ENCODE measurements around the gene TM9SF4. TPM values are rescaled to one million over a fixed set of nuclear protein-coding genes. Genes with fewer than 3 reads are reported as not detected.

TM9SF4 gene
- total and polyA plus RNA-seq, 12 donors, result 19.2 to 36.0 (median 31.1) TPM

DNA sequence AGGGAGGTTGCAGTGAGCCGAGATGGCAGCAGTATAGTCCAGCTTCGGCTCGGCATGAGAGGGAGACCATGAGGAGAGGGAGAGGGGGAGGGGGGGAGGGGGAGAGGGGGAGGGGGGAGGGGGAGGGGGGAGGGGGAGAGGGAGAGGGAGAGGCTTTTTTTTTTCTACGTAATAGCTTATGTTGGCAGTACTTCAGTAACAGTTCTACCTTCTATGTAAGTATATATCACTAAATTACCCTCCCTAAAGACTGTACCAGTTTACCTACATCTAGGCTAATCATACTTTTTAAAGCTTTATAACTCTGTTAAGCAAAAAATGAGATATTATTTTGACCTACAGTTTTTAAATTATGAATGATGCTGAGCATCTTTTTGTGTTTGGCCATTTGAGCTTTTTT, 13.6 kb downstream of the TM9SF4 start:
- WGBS, 2 donors, result 85 to 100% methylated on average over 1 of the region's 4 CpGs

GRCh38 chr20:32124916-32125454, 15.5 kb downstream of the TM9SF4 start:
- no peaks in the 10 kb centered on the region for H3K9me3 ChIP-seq
- ATAC-seq, result peak in 1 of 8 donors; percentile 44
- no peak overlapping the region for H3K4me3 ChIP-seq
- intact Hi-C loops (cut with DNase I), result no loop called here
- TF ChIP-seq CTCF (IDR thresholded peaks at IDR 0.05), result no peak
- WGBS, 2 donors, result 90 to 91% methylated on average over 4 of the region's 4 CpGs
- H3K27me3 ChIP-seq, result no peaks in the 10 kb centered on the region
- no peak for DNase-seq
- peaks cover 0 to 33% (median 0%) of the 10 kb centered on the region in 9 donors for H3K36me3 ChIP-seq
- H3K4me1 ChIP-seq, result peaks cover 0 to 8% (median 0%) of the 10 kb centered on the region in 9 donors
- no peak overlapping the region for H3K27ac ChIP-seq

More for the DNA sequence above, 13.6 kb downstream of the TM9SF4 start:
- Histone ChIP-seq H3K27ac (no peak overlapping the region), H3K27me3 (no peaks in the 10 kb centered on the region), H3K4me1 (peaks cover 0 to 6% (median 0%) of the 10 kb centered on the region in 9 donors), H3K36me3 (peaks cover 0 to 30% (median 0%) of the 10 kb centered on the region in 9 donors), H3K9me3 (no peaks in the 10 kb centered on the region), H3K4me3 (no peak overlapping the region)
- TF ChIP-seq CTCF (IDR thresholded peaks at IDR 0.05), result no peak
- DNase-seq (no peak), ATAC-seq (no peak)
- intact Hi-C loops (cut with DNase I), result no loop called here

DNA sequence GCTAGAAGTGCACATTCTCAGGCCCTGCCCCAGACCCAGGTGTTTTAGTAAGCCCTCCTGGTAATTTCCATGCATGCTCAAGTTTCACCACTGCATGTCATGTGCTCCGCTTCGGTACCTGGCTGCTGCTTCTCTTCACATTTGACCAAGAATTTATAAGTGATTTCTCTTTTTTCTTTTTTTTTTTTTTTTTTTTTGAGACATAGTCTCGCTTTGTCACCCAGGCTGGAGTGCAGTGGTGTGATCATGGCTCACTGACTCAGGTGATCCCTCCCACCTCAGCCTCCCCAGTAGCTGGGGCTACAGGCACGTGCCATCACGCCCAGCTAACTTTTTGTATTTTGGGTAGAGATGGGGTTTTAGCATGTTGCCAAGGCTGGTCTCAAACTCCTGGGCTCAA, 16.0 kb downstream of the TM9SF4 start:
- no peak for TF ChIP-seq CTCF (IDR thresholded peaks at IDR 0.05)
- WGBS, 2 donors, result 95 to 98% methylated on average over 5 of the region's 5 CpGs
- H3K9me3 ChIP-seq, result no peaks in the 10 kb centered on the region

DNA sequence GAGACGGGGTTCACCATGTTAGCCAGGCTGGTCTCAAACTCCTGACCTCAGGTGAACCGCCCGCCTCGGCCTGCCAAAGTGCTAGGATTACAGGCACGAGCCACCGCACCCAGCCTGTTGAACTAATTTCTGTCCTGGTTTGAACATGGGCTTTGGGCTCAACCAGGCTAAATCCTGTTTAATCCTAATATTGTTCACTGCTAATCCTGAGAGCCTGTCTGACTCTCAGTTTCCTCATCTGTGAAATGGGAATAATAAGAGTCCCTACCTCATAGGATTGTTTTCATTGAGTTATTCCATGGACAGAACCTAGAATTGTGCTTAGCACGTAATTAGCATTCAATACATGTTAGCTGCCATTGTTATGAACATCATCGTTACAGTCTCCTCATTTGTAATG, 17.4 kb downstream of the TM9SF4 start:
- Histone ChIP-seq H3K4me1 (peaks cover 0 to 16% (median 7%) of the 10 kb centered on the region in 9 donors), H3K27ac (no peak overlapping the region), H3K36me3 (peaks cover 0 to 33% (median 0%) of the 10 kb centered on the region in 9 donors), H3K4me3 (no peak overlapping the region), H3K9me3 (no peaks in the 10 kb centered on the region), H3K27me3 (no peaks in the 10 kb centered on the region)
- TF ChIP-seq CTCF (IDR thresholded peaks at IDR 0.05), result no peak
- ATAC-seq, result no peak
- intact Hi-C loops (cut with DNase I), result no loop called here
- no peak for DNase-seq
- 84 to 98% methylated on average over 8 of the region's 8 CpGs for WGBS, 2 donors

More for the DNA sequence above, 16.0 kb downstream of the TM9SF4 start:
- no peak overlapping the region for H3K4me3 ChIP-seq
- ATAC-seq (no peak), DNase-seq (no peak)
- H3K27ac ChIP-seq, result no peak overlapping the region
- intact Hi-C loops (cut with DNase I), result no loop called here
- peaks cover 0 to 12% (median 3%) of the 10 kb centered on the region in 9 donors for H3K4me1 ChIP-seq
- peaks cover 0 to 33% (median 0%) of the 10 kb centered on the region in 9 donors for H3K36me3 ChIP-seq
- H3K27me3 ChIP-seq, result no peaks in the 10 kb centered on the region
